ENCODE measurements around the gene FXYD6. TPM values are rescaled to one million over a fixed set of nuclear protein-coding genes. Genes with fewer than 3 reads are reported as not detected.

Gene FXYD6
- polyA plus RNA-seq, 1 experiment: 21.4 TPM

DNA sequence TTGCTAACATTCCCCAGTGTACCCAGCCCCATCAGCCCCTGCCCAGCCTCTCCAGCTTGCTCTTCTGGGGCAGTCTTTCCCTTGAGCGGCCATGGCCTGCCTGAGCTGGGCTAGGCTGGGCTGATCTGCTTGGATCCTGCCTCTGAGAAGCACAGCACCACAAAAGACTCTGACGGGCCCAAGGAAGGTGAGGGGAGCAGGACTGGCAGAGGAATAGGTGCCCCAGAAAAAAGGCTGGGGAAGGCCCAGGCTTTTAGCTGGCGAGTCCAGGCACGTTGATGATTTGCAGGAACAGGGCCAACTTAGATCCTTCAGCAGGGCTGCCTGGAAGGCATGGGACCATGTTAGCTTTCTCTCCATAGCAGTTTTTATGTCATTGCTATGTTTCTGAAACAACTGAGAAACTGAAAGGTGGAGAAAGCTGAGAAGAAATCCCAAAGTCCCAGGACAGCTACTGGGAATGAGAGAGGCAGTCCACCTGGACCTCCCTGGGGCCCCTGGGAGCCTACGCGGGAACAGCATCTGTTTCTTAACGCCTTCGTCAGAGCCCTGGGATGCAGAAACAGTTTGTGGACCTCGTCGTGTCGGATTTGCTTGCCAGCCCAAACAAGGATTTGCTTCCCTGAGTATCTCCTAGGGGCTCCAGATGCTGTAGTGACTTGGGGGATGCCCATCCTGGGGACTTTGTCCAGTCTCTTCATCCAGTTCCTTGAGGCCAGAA lies 24.4 kb upstream of the FXYD6 start:
- ChIA-PET POLR2A (no interaction called here), CTCF (interaction anchor here (1.4 kb wide), 1 partner anchor 46 kb away, joined by 3 read pairs; no protein-coding TSS in a partner anchor)
- DNase-seq (ENCODE audit: low read depth, low spot score): no peak
- H3K27ac ChIP-seq (ENCODE audit: low read depth, low read length): no peak overlapping the region
- no peak overlapping the region for H3K4me3 ChIP-seq (ENCODE audit: low read depth, low read length)
- peaks cover 18% of the 10 kb centered on the region for H3K27me3 ChIP-seq (ENCODE audit: control insufficient read depth, insufficient read depth, low read length)
- no peaks in the 10 kb centered on the region for H3K9me3 ChIP-seq (ENCODE audit: control insufficient read depth, insufficient read depth, low read length)
- TF ChIP-seq, protein P1, sequence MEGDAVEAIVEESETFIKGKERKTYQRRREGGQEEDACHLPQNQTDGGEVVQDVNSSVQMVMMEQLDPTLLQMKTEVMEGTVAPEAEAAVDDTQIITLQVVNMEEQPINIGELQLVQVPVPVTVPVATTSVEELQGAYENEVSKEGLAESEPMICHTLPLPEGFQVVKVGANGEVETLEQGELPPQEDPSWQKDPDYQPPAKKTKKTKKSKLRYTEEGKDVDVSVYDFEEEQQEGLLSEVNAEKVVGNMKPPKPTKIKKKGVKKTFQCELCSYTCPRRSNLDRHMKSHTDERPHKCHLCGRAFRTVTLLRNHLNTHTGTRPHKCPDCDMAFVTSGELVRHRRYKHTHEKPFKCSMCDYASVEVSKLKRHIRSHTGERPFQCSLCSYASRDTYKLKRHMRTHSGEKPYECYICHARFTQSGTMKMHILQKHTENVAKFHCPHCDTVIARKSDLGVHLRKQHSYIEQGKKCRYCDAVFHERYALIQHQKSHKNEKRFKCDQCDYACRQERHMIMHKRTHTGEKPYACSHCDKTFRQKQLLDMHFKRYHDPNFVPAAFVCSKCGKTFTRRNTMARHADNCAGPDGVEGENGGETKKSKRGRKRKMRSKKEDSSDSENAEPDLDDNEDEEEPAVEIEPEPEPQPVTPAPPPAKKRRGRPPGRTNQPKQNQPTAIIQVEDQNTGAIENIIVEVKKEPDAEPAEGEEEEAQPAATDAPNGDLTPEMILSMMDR (IDR thresholded peaks at IDR 0.05; ENCODE audit: low read depth, low read length): no peak

DNA sequence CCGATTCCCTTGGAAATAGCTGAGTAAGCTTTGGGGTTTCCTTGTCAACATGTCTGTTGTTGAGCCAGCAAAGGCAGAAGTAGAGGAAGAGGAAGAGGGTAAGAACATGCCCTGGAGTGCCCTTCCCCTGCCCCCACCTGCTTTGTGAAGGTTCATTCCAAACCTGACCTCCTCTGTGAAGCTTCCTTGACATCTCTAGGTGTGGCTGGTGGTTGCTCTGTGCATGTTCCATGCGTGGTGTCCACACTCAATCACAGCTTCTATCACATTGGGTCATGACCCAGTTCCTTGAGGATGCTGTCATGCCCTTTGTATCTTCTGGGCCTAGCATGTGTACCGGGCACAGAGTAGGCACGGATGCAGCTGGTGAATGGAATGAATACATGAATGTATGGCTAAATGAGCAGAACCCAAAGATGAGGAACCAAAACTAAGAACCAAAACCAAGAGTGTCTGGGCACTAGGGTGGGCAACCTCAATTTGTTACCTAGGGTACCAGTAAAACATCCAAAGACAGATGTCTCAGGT lies 23.7 kb upstream of the FXYD6 start:
- peaks cover 15% of the 10 kb centered on the region for H3K27me3 ChIP-seq (ENCODE audit: control insufficient read depth, insufficient read depth, low read length)
- no peak for DNase-seq (ENCODE audit: low read depth, low spot score)
- TF ChIP-seq, protein P1 (IDR thresholded peaks at IDR 0.05; ENCODE audit: low read depth, low read length): no peak
- no peak overlapping the region for H3K27ac ChIP-seq (ENCODE audit: low read depth, low read length)
- POLR2A ChIA-PET: no interaction called here
- H3K4me3 ChIP-seq (ENCODE audit: low read depth, low read length): no peak overlapping the region
- CTCF ChIA-PET: interaction anchor here (1.4 kb wide), 1 partner anchor 46 kb away, joined by 3 read pairs; no protein-coding TSS in a partner anchor
- no peaks in the 10 kb centered on the region for H3K9me3 ChIP-seq (ENCODE audit: control insufficient read depth, insufficient read depth, low read length)

DNA sequence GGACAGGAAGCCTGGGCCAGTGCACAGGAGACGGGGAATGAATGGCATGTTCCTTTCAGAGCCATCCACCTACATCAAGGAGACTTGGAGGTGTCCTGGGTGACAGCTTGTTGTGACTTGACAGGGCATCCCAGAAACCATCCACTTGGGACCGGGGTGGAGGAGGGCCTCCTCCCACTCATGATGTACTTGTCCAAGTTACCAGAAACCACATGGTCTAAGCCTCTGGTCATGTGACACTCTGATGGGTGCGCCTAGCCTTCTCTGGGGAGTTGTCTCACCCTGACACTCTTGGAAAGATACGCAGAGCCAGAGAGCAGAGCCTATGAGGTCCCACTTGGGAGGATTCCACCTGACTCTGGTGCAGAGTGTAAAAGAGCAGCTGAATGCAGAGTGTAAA lies 21.6 kb upstream of the FXYD6 start:
- TF ChIP-seq, protein P1 (IDR thresholded peaks at IDR 0.05; ENCODE audit: low read depth, low read length): no peak
- Histone ChIP-seq H3K27me3 (ENCODE audit: control insufficient read depth, insufficient read depth, low read length) (peaks cover 15% of the 10 kb centered on the region), H3K9me3 (ENCODE audit: control insufficient read depth, insufficient read depth, low read length) (no peaks in the 10 kb centered on the region), H3K27ac (ENCODE audit: low read depth, low read length) (no peak overlapping the region), H3K4me3 (ENCODE audit: low read depth, low read length) (no peak overlapping the region)
- no peak for DNase-seq (ENCODE audit: low read depth, low spot score)
- ChIA-PET POLR2A (no interaction called here), CTCF (no interaction called here)

DNA sequence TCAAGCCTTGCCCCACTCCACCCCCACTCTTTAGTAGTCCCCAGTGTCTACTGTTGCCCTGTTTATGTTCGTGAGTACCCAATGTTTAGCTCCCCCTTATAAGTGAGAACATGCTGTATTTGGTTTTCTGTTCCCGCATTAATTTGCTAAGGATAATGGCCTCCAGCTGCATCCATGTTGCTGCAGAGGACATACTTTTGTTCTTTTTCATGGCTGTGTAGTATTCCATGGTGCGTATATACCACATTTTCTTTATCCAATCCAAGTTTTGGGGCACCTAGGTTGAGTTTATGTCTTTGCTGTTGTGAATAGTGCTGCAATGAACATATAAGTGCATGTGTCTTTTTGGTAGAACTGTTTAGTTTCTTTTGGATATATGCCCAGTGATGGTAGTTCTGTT lies 16.2 kb upstream of the FXYD6 start:
- H3K27ac ChIP-seq (ENCODE audit: low read depth, low read length): no peak overlapping the region
- no peak for DNase-seq (ENCODE audit: low read depth, low spot score)
- TF ChIP-seq, protein P1 (IDR thresholded peaks at IDR 0.05; ENCODE audit: low read depth, low read length): no peak
- H3K27me3 ChIP-seq (ENCODE audit: control insufficient read depth, insufficient read depth, low read length): peaks cover 5% of the 10 kb centered on the region
- no peaks in the 10 kb centered on the region for H3K9me3 ChIP-seq (ENCODE audit: control insufficient read depth, insufficient read depth, low read length)
- ChIA-PET CTCF (no interaction called here), POLR2A (no interaction called here)
- no peak overlapping the region for H3K4me3 ChIP-seq (ENCODE audit: low read depth, low read length)

DNA sequence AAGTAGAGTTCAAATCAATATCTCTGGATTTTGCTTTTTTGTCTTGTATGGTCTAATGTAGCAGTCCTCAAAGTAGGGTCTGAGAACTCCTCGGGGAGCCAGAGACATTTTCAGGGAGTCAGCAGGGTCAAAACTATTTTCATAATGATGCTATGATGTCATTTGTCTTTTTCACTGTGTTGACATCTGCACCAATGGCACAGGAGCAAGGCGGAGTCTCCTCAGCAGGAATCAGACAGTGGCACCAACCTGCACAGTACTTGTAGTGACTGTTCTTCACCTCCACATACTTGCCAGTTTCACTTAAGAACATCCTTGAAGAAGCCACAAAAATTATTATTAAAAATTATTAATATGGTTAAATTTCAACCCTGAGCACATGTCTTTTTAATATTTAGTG lies 14.9 kb upstream of the FXYD6 start:
- H3K9me3 ChIP-seq (ENCODE audit: control insufficient read depth, insufficient read depth, low read length): no peaks in the 10 kb centered on the region
- ChIA-PET POLR2A (no interaction called here), CTCF (interaction anchor here (1.1 kb wide), 2 partner anchors 16 to 55 kb away, joined by 3 to 4 read pairs; no protein-coding TSS in a partner anchor)
- TF ChIP-seq, protein P1 (IDR thresholded peaks at IDR 0.05; ENCODE audit: low read depth, low read length): no peak
- no peak for DNase-seq (ENCODE audit: low read depth, low spot score)
- H3K27ac ChIP-seq (ENCODE audit: low read depth, low read length): no peak overlapping the region
- H3K27me3 ChIP-seq (ENCODE audit: control insufficient read depth, insufficient read depth, low read length): no peaks in the 10 kb centered on the region
- no peak overlapping the region for H3K4me3 ChIP-seq (ENCODE audit: low read depth, low read length)
